ENCODE measurements around the gene ADAMTSL1.

The ADAMTSL1 gene

DNA sequence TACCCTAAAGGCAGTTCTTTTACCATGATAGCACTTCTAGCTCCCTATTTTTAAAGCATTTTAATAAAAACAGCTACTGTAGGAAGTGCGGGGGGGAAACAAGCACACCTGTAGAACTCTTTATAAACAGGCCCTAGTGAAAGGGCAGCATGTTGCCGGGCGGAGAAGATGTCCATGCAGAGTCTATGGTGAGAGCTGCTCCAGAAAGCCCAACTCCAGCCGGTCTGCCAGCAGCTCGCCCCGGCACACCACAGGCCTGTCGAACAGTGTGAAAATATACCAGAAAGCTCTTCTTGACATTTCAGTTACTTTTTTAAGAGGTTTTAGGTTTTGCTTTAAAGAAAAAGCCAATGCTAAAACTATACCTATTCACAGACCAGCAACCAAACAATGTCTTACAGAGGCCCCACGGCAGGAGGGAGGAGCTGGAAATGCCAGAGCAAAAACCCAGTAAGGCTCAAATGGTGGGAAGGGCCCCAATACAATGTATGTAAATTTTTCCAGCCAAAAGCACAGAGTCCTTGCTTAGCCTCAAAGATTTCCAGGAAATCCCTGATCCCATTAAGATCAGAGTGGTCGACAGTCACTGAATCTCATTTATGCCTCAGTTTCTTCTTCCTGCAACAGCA is 437.9 kb downstream of the ADAMTSL1 start:
- no peak overlapping the region for H3K27ac ChIP-seq (ENCODE audit: insufficient read depth, low read depth, low read length, poor library complexity, severe bottlenecking)
- peaks cover 27% of the 10 kb centered on the region for H3K4me1 ChIP-seq (ENCODE audit: control insufficient read depth, insufficient read depth, low read length)
- no peaks in the 10 kb centered on the region for H3K27me3 ChIP-seq (ENCODE audit: control insufficient read depth, insufficient read depth, low read length, poor library complexity, severe bottlenecking)
- no peaks in the 10 kb centered on the region for H3K9me3 ChIP-seq (ENCODE audit: control insufficient read depth, low read length)
- WGBS, 2 experiments: 62 to 66% methylated on average over 9 of the region's 9 CpGs
- H3K4me3 ChIP-seq (ENCODE audit: insufficient read depth, low read depth, low read length): no peak overlapping the region
- H3K36me3 ChIP-seq (ENCODE audit: control insufficient read depth, insufficient read depth, low read length): no peaks in the 10 kb centered on the region

DNA sequence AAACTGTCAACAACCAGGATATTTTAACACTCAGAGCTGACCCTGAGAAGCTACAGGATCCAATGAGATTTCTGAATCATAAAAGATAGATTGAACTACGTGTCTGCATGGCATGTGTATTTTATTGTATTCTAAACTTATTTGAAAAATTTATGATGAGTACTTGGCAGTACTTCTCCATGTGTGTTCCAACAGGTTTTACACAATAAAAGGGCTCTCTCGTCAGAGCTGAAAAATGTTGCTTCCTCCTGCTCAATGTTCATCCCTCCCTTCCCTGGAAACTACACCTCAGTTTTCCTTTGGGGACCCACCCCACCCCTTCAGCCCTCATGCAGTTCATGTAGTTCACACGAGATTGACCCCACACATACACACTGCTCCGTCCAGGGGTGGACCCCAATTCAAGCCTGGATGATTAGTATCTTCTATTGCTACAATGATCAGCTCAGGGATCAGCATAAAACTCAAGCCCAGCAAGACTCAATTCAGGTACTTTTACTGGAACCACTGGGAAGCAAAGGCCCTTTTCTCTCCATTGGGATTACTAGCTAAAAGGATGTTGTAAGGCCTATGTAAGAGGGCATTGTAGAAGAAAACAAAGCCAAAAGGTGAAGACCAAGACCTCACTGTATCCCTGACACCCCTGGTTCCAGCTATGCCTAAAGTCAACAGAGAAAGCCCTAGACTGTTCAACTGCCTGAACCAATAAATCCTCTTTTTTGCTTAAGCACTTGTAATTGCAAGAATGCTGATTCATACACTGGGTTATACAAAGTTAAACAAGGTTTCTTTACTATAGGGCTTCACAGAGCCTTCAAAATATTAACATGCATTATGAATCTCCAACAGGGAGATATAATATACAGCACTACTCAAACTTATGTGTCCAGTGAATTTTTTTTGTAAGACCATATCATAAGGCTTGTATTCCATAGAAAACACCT is 446.5 kb downstream of the ADAMTSL1 start:
- no peaks in the 10 kb centered on the region for H3K9me3 ChIP-seq (ENCODE audit: control insufficient read depth, low read length)
- no peaks in the 10 kb centered on the region for H3K36me3 ChIP-seq (ENCODE audit: control insufficient read depth, insufficient read depth, low read length)
- 73 to 79% methylated on average over 4 of the region's 4 CpGs for WGBS, 2 experiments
- H3K4me3 ChIP-seq (ENCODE audit: insufficient read depth, low read depth, low read length): no peak overlapping the region
- H3K27ac ChIP-seq (ENCODE audit: insufficient read depth, low read depth, low read length, poor library complexity, severe bottlenecking): no peak overlapping the region
- H3K4me1 ChIP-seq (ENCODE audit: control insufficient read depth, insufficient read depth, low read length): no peaks in the 10 kb centered on the region
- H3K27me3 ChIP-seq (ENCODE audit: control insufficient read depth, insufficient read depth, low read length, poor library complexity, severe bottlenecking): no peaks in the 10 kb centered on the region

DNA sequence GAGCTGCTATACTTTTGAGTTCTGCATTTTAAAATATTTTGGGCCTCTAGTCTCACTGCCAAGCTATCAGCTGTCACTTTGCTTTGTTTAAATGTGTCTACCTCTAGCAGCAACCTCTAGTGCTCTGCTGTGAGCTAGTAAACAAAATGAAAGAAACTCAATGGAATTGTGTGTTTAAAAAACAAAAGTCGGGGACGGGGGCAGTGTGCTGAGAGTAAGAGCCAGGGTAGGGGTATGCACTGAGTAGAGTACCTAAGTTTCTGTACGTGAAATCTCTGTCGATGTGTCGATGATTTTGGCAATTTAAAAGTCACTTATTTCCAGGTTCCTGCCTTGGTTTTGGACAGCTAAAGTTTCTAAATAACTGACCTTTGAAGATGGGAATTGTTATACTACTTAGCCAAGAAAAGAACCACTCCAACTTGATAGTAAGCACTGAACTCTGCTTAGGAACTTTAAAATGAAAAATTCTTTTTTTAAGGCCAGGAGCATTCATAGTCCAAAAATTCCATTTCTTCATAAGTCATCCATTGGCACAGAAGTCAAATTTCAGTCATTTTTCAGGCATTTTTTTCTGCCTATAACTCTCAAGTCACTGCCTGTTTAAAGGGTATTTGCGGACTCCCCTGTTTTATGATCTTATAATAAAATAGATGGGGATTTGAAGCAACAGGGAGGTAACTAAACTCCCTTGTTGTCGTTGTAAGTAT is 447.6 kb downstream of the ADAMTSL1 start:
- Histone ChIP-seq H3K4me1 (ENCODE audit: control insufficient read depth, insufficient read depth, low read length) (no peaks in the 10 kb centered on the region), H3K4me3 (ENCODE audit: insufficient read depth, low read depth, low read length) (no peak overlapping the region), H3K27me3 (ENCODE audit: control insufficient read depth, insufficient read depth, low read length, poor library complexity, severe bottlenecking) (no peaks in the 10 kb centered on the region), H3K36me3 (ENCODE audit: control insufficient read depth, insufficient read depth, low read length) (no peaks in the 10 kb centered on the region), H3K9me3 (ENCODE audit: control insufficient read depth, low read length) (no peaks in the 10 kb centered on the region), H3K27ac (ENCODE audit: insufficient read depth, low read depth, low read length, poor library complexity, severe bottlenecking) (no peak overlapping the region)
- WGBS, 2 experiments: 84% methylated on average over 7 of the region's 7 CpGs

DNA sequence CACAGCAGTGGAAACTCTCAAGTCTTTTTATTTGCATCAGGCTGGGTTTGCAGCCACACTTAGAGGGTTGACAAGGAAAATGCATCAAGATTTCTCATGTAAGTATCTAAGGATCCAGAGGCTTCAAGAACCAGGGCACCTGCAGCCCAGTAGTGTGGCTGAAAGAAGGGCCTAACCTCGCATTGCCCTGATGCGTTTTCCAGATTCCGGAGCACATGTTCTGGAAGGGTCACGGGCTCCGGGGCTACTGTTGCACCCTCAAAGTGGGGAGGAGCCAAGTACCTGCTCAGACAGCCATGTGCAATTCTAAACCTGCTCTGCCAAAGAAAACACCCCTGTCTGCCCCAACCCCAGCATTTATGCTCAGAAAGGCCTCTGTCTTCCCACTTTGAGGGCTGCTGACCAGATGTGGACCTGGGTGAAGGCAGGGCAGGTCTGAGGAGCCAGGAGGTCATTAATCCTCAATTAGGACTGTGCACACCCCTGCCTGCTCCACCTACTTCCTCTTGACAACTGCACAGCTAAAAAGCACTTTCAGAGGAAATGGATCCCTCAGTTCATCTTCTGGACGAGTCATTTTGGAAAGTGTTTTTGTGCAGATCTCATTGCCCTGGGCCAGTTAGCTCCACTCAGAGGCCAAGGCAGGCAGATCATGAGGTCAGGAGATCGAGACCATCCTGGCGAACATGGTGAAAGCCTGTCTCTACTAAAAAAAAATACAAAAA is 448.4 kb downstream of the ADAMTSL1 start:
- Histone ChIP-seq H3K36me3 (ENCODE audit: control insufficient read depth, insufficient read depth, low read length) (no peaks in the 10 kb centered on the region), H3K4me1 (ENCODE audit: control insufficient read depth, insufficient read depth, low read length) (no peaks in the 10 kb centered on the region), H3K9me3 (ENCODE audit: control insufficient read depth, low read length) (no peaks in the 10 kb centered on the region), H3K4me3 (ENCODE audit: insufficient read depth, low read depth, low read length) (no peak overlapping the region), H3K27ac (ENCODE audit: insufficient read depth, low read depth, low read length, poor library complexity, severe bottlenecking) (no peak overlapping the region), H3K27me3 (ENCODE audit: control insufficient read depth, insufficient read depth, low read length, poor library complexity, severe bottlenecking) (no peaks in the 10 kb centered on the region)
- WGBS, 2 experiments: 93 to 94% methylated on average over 8 of the region's 8 CpGs

DNA sequence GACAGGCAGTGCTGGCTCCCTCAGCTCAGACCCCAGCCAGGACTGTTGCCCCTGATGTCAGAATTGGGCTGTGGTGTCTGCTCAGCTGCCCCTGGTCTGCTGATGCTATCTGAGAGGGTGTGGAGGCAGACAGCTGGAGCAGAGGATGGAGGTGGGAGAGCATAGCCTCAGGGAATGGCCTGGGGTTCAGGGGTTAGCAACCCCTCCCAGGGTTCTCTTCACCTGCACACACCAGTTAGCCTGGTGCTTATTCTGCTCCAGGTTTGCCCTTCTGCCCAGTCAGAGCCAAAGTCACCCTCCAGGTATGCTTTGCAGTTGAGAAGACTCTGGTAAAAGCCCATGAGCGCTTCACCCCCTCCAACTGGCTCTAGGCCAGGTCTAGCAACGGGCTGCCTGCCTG is 449.2 kb downstream of the ADAMTSL1 start:
- WGBS, 2 experiments: 91 to 98% methylated on average over 2 of the region's 2 CpGs
- no peak overlapping the region for H3K27ac ChIP-seq (ENCODE audit: insufficient read depth, low read depth, low read length, poor library complexity, severe bottlenecking)
- H3K27me3 ChIP-seq (ENCODE audit: control insufficient read depth, insufficient read depth, low read length, poor library complexity, severe bottlenecking): no peaks in the 10 kb centered on the region
- no peak overlapping the region for H3K4me3 ChIP-seq (ENCODE audit: insufficient read depth, low read depth, low read length)
- no peaks in the 10 kb centered on the region for H3K9me3 ChIP-seq (ENCODE audit: control insufficient read depth, low read length)
- no peaks in the 10 kb centered on the region for H3K36me3 ChIP-seq (ENCODE audit: control insufficient read depth, insufficient read depth, low read length)
- no peaks in the 10 kb centered on the region for H3K4me1 ChIP-seq (ENCODE audit: control insufficient read depth, insufficient read depth, low read length)

DNA sequence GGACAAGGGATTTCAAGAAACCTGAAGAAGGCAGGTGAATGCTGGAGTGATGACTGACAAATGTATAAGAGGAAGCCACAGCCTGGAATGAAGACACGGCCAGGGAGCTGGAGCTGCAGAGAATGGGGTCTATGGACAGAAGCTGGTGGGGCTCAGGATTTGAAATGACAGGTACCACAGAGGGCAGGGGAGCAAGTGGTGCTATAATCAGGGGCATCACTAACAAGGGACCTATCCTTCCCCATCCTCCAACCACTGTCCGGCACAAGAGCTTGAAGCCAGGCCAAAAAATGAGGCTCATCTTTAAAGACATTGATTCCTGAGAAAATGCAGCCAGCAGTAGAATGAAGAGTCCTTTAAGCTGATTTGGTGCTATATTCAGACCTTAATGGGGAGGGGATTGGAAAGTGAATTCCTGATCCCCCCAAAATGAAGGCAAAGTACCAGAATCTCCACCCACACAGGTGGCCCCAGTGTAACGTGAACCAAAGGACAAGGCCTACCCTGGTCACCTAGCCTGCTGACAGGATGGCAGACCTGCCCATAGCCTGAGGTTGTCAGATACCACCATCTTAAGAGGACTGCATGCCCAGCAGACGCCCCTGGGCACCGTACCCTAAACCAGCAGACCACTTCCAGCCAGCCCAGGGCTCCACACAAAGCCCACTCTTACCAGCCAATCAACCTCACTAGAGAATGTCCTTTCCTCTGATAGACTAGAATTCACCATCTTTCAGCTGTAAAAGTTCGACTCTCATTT is 449.9 kb downstream of the ADAMTSL1 start:
- Histone ChIP-seq H3K27ac (ENCODE audit: insufficient read depth, low read depth, low read length, poor library complexity, severe bottlenecking) (no peak overlapping the region), H3K27me3 (ENCODE audit: control insufficient read depth, insufficient read depth, low read length, poor library complexity, severe bottlenecking) (no peaks in the 10 kb centered on the region), H3K9me3 (ENCODE audit: control insufficient read depth, low read length) (no peaks in the 10 kb centered on the region), H3K36me3 (ENCODE audit: control insufficient read depth, insufficient read depth, low read length) (no peaks in the 10 kb centered on the region), H3K4me1 (ENCODE audit: control insufficient read depth, insufficient read depth, low read length) (no peaks in the 10 kb centered on the region), H3K4me3 (ENCODE audit: insufficient read depth, low read depth, low read length) (no peak overlapping the region)
- WGBS, 2 experiments: 93 to 94% methylated on average over 6 of the region's 6 CpGs

DNA sequence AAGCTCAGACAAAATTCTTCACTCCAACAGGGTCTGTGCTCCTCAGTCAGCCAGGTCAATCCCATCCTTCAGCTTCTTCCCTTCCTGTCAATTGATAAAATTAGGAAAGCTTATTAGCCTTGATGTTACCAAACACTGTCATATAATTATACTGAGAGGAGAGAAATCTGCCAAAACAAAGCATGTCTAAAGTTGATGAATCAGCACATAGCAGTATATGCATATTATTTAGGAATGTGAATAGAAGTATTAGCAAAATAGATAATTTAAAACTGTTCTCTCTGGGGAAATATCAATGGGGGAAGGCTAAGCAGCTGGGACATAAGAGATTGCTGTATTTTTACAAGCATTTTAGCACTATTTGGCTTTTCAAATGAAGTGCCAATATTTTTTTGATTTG is 451.9 kb downstream of the ADAMTSL1 start:
- no peaks in the 10 kb centered on the region for H3K27me3 ChIP-seq (ENCODE audit: control insufficient read depth, insufficient read depth, low read length, poor library complexity, severe bottlenecking)
- no peaks in the 10 kb centered on the region for H3K9me3 ChIP-seq (ENCODE audit: control insufficient read depth, low read length)
- H3K4me3 ChIP-seq (ENCODE audit: insufficient read depth, low read depth, low read length): no peak overlapping the region
- no peaks in the 10 kb centered on the region for H3K4me1 ChIP-seq (ENCODE audit: control insufficient read depth, insufficient read depth, low read length)
- H3K27ac ChIP-seq (ENCODE audit: insufficient read depth, low read depth, low read length, poor library complexity, severe bottlenecking): no peak overlapping the region
- no peaks in the 10 kb centered on the region for H3K36me3 ChIP-seq (ENCODE audit: control insufficient read depth, insufficient read depth, low read length)

DNA sequence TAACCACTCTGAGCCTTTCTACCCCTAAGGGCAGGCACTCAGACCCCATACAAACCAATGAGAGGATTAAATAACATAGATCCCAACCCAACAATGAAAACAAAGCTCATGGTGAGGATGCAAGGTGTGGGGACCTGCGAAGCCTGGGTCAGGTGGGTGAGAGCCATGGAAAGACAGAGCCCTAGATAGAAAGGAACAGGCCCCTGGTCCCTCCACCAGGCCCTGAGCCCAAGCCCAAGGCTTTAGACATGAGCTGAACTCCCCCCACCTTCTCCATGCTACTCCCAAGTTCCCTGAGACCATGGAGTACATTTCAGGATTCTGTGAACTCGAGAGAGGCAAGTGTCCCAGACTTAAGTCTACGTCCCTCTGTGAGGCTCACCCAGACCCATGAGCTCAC is 452.6 kb downstream of the ADAMTSL1 start:
- 86 to 93% methylated on average over 3 of the region's 3 CpGs for WGBS, 2 experiments
- H3K36me3 ChIP-seq (ENCODE audit: control insufficient read depth, insufficient read depth, low read length): no peaks in the 10 kb centered on the region
- no peaks in the 10 kb centered on the region for H3K4me1 ChIP-seq (ENCODE audit: control insufficient read depth, insufficient read depth, low read length)
- no peak overlapping the region for H3K4me3 ChIP-seq (ENCODE audit: insufficient read depth, low read depth, low read length)
- no peaks in the 10 kb centered on the region for H3K9me3 ChIP-seq (ENCODE audit: control insufficient read depth, low read length)
- no peaks in the 10 kb centered on the region for H3K27me3 ChIP-seq (ENCODE audit: control insufficient read depth, insufficient read depth, low read length, poor library complexity, severe bottlenecking)
- no peak overlapping the region for H3K27ac ChIP-seq (ENCODE audit: insufficient read depth, low read depth, low read length, poor library complexity, severe bottlenecking)

DNA sequence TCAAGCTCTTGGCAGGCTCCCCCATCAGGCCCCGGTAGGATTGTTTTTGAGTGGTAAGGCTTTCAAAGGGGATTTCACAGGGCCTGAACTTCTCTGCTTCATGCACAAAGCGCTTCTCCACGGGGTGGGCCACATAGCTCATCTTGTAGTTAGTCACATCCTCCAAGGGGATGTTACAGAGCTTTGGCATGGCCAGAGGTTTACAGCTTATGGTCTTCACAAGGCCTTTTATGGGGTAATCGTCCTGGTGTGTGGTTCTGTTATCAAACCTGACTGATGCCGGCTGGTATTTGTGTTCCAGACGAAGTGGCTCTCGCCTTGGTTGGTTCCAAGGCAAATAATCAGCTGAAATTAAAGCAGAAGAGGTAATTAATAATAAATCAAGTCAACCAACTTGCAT is 454.8 kb downstream of the ADAMTSL1 start:
- no peaks in the 10 kb centered on the region for H3K4me1 ChIP-seq (ENCODE audit: control insufficient read depth, insufficient read depth, low read length)
- H3K36me3 ChIP-seq (ENCODE audit: control insufficient read depth, insufficient read depth, low read length): no peaks in the 10 kb centered on the region
- no peaks in the 10 kb centered on the region for H3K9me3 ChIP-seq (ENCODE audit: control insufficient read depth, low read length)
- 91 to 95% methylated on average over 7 of the region's 7 CpGs for WGBS, 2 experiments
- H3K27me3 ChIP-seq (ENCODE audit: control insufficient read depth, insufficient read depth, low read length, poor library complexity, severe bottlenecking): no peaks in the 10 kb centered on the region
- no peak overlapping the region for H3K27ac ChIP-seq (ENCODE audit: insufficient read depth, low read depth, low read length, poor library complexity, severe bottlenecking)
- no peak overlapping the region for H3K4me3 ChIP-seq (ENCODE audit: insufficient read depth, low read depth, low read length)

Measured in ectodermal cell (in vitro differentiated cells).